GM12874 (cell line): ENCODE measurements around the gene CAPN12.

Source experiments
- CTCF ChIP-seq: IDR thresholded peaks from 2 replicates; pipeline ENCODE4 v1.5.1; 2011; ENCODE audit warnings: low read depth, mild to moderate bottlenecking, control low read depth, low read length, moderate library complexity; ENCODE audit not compliant: insufficient read depth

Gene CAPN12

GRCh38 chr19:38686530-38686888, 57.8 kb downstream of the CAPN12 start:
- TF ChIP-seq CTCF, result no peak

GRCh38 chr19:38685666-38686529, 58.4 kb downstream of the CAPN12 start:
- TF ChIP-seq CTCF, result peak; percentile 38; the same call in 1 of the 2 replicates

- no peak for TF ChIP-seq CTCF
These were observed 59.2 kb downstream of the CAPN12 start for GRCh38 chr19:38684862-38685665.

GRCh38 chr19:38684078-38684861, 60.0 kb downstream of the CAPN12 start:
- TF ChIP-seq CTCF, result no peak

- TF ChIP-seq CTCF, result no peak
These were observed 60.7 kb downstream of the CAPN12 start for GRCh38 chr19:38683393-38684077.

- no peak for TF ChIP-seq CTCF
These were observed 61.3 kb downstream of the CAPN12 start for GRCh38 chr19:38682872-38683392.
